WTC11 (cell line): ENCODE measurements around the gene COL13A1. TPM values are rescaled to one million over a fixed set of nuclear protein-coding genes. Genes with fewer than 3 reads are reported as not detected.

Source experiments
- ATAC-seq: fragments of 200-7000 bp; cut with Tn5 transposase; 2 replicates; pipeline ENCODE4 v1.10.0; 2021; ENCODE audit warnings: mild to moderate bottlenecking, moderate library complexity
- Bru-seq: library from RNA; stranded (reverse); fragments of 400-500 nt; gene quantifications from one replicate; lab custom pipeline; 2021; lab: Mats Ljungman, UMichigan
- CTCF ChIA-PET: fragments of 300-600 bp; sonication (Branson Sonifier 250); formaldehyde crosslinking; loops from one replicate; lab custom pipeline; 2021; ENCODE audit warnings: antibody characterized with exemption; lab: Charles Lee
- POLR2A ChIA-PET: fragments of 350-600 bp; sonication (Branson Sonifier 250); formaldehyde crosslinking; loops from one replicate; lab custom pipeline; 2021; ENCODE audit warnings: antibody characterized with exemption; lab: Charles Lee
- DNase-seq: peaks from one replicate; pipeline ENCODE4 v3.0.0; 2021; ENCODE audit warnings: low spot score
- H3K27ac Mint-ChIP-seq: 2 replicates; pipeline ENCODE4 v1.8.0; 2021; ENCODE audit warnings: mixed read lengths
- H3K27me3 Mint-ChIP-seq: 2 replicates; pipeline ENCODE4 v1.8.0; 2021; ENCODE audit warnings: low read depth, mild to moderate bottlenecking, moderate library complexity, mixed read lengths
- H3K36me3 Mint-ChIP-seq: 2 replicates; pipeline ENCODE4 v1.8.0; 2021; ENCODE audit warnings: mixed read lengths
- H3K4me1 Mint-ChIP-seq: 2 replicates; pipeline ENCODE4 v1.8.0; 2022; ENCODE audit warnings: mixed read lengths
- H3K4me3 Mint-ChIP-seq: 2 replicates; pipeline ENCODE4 v1.8.0; 2021; ENCODE audit warnings: mild to moderate bottlenecking, moderate library complexity, mixed read lengths
- H3K9me3 Mint-ChIP-seq: 2 replicates; pipeline ENCODE4 v1.8.0; 2021; ENCODE audit warnings: mixed read lengths
- CREM ChIP-seq: sonication (generic); formaldehyde crosslinking; IDR thresholded peaks from 2 replicates; pipeline ENCODE4 v1.8.1; 2022; ENCODE audit warnings: mild to moderate bottlenecking, missing genetic modification reagents, moderate library complexity
- CTCF ChIP-seq: fragments of 200-600 bp; IDR thresholded peaks from 2 replicates; pipeline ENCODE4 v1.8.0; 2022; ENCODE audit warnings: antibody characterized with exemption
- EMX1 ChIP-seq: fragments of 250-450 bp; sonication (Bioruptor Pico); IDR thresholded peaks from 2 replicates; pipeline ENCODE4 v1.8.0; 2021; ENCODE audit warnings: mild to moderate bottlenecking
- HMGA2 ChIP-seq: fragments of 250-450 bp; sonication (Bioruptor Pico); IDR thresholded peaks from 2 replicates; pipeline ENCODE4 v1.4.0; 2021; ENCODE audit warnings: mild to moderate bottlenecking, moderate library complexity
- NFYB ChIP-seq: sonication (generic); formaldehyde crosslinking; conservative IDR thresholded peaks from 2 replicates; pipeline ENCODE4 v1.8.0; 2022; ENCODE audit warnings: low read depth, missing genetic modification reagents
- PRRX2 ChIP-seq: fragments of 250-450 bp; sonication (Bioruptor Pico); IDR thresholded peaks from 2 replicates; pipeline ENCODE4 v1.8.0; 2021; ENCODE audit warnings: mild to moderate bottlenecking
- USF2 ChIP-seq: sonication (generic); formaldehyde crosslinking; IDR thresholded peaks from 2 replicates; pipeline ENCODE4 v1.8.1; 2023; ENCODE audit warnings: mild to moderate bottlenecking, missing genetic modification reagents, moderate library complexity
- ZNF263 ChIP-seq: sonication (generic); formaldehyde crosslinking; IDR thresholded peaks from 2 replicates; pipeline ENCODE4 v1.8.1; 2022; ENCODE audit warnings: low read depth, mild to moderate bottlenecking, moderate library complexity, missing genetic modification reagents
- ZNF671 ChIP-seq: fragments of 250-450 bp; sonication (Bioruptor Pico); IDR thresholded peaks from 2 replicates; pipeline ENCODE4 v1.8.0; 2021; ENCODE audit warnings: mild to moderate bottlenecking
- long read RNA-seq, 3 experiments: library from RNA in 1 of 3; library from capped mRNA in 1 of 3; library from polyadenylated mRNA in 1 of 3; unstranded in 2 of 3; stranded (forward) in 1 of 3; transcript quantifications; one replicate each; pipeline ENCODE4 v2.0.0, GENCODE V29; 2021
- total RNA-seq: library from RNA; stranded (reverse); gene quantifications from 3 replicates; pipeline ENCODE4 v1.2.3, GENCODE V29; 2021
- TF ChIP-seq, protein P1 (sequence below): sonication (generic); formaldehyde crosslinking; IDR thresholded peaks from 2 replicates; pipeline ENCODE4 v1.8.1; 2023; ENCODE audit warnings: mild to moderate bottlenecking, moderate library complexity, missing genetic modification reagents
- TF ChIP-seq, protein P2 (sequence below): sonication (generic); formaldehyde crosslinking; IDR thresholded peaks from 2 replicates; pipeline ENCODE4 v1.8.0; 2022; ENCODE audit warnings: mild to moderate bottlenecking, missing genetic modification reagents
- TF ChIP-seq, protein P3 (sequence below): sonication (generic); formaldehyde crosslinking; IDR thresholded peaks from 2 replicates; pipeline ENCODE4 v1.8.1; 2022; ENCODE audit warnings: low read depth, missing genetic modification reagents, borderline replicate concordance
- TF ChIP-seq, protein P4 (sequence below): sonication (generic); formaldehyde crosslinking; conservative IDR thresholded peaks from 2 replicates; pipeline ENCODE4 v1.8.1; 2022; ENCODE audit warnings: mild to moderate bottlenecking, missing genetic modification reagents
- TF ChIP-seq, protein P5 (sequence below): fragments of 250-450 bp; sonication (Bioruptor Pico); IDR thresholded peaks from 2 replicates; pipeline ENCODE4 v1.8.0; 2021; ENCODE audit warnings: mild to moderate bottlenecking
- TF ChIP-seq, protein P6 (sequence below): sonication (generic); formaldehyde crosslinking; IDR thresholded peaks from 2 replicates; pipeline ENCODE4 v1.8.0; 2023; ENCODE audit warnings: missing genetic modification reagents, mild to moderate bottlenecking, borderline replicate concordance

COL13A1 gene
- 3.5 to 7.1 TPM (median 4.2 TPM) in 3 replicates for total RNA-seq
- Bru-seq, nascent RNA: percentile 37 among the genes with signal in this experiment
- long read RNA-seq, experiment 1, partial matches to known transcripts: 5 of 20 reads
- long read RNA-seq, experiment 1, other reads (novel, unspliced or antisense): 15 of 20 reads
- long read RNA-seq, experiment 2, partial matches to known transcripts: 1 of 4 reads
- long read RNA-seq, experiment 2, other reads (novel, unspliced or antisense): 3 of 4 reads
- long read RNA-seq, experiment 3, partial matches to known transcripts: 2 of 3 reads
- long read RNA-seq, experiment 3, other reads (novel, unspliced or antisense): 1 of 3 reads

DNA sequence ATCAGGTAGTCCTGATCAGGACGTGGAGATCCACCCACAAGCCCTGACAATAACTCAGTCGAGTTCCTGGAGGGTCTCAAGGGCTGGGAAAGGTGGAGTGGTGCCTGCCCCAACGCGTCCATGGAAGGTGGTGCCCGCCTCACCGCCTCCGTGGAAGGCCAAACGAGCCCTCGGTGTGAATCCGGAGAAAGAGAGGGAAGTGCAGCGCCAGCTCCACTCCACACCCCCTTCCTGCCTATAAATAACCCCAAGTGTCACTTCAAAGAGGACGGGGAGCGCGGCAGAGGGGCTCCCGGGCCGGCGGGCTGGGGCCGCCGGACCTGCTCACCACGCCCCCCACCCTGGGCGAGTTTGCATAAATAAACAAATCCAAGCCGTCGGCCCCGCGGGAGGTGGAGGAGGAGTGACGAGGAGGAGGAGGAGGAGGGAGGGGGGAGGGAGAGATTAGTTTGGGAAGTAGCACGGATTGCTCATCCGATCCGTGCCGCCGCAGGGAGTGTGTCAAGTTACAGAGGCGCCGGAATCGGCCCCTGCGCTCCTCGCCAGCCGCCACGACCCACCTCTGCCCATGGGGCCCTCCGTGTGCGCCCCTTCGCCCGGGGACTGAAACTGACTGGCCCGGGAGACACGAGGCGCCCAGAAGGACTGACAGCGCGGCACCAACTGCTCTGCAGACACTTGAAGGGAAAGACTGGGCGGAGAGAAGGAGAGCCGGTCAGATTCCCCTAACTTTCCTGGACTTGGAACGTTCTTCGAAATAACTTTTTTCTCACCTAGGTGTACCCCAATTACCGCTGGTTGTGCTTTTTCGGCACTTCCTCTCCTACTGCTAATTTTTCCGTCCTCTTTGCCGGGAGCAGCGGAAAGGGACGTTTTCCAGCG lies at the start of gene COL13A1:
Gene COL13A1, plus strand, starts transcription at position 473 of the 882 bp plus-strand sequence. CDS start 518 bp downstream, outside the sequence.
- Mint-ChIP-seq H3K4me1 (peaks cover 48% of the 10 kb centered on the region), H3K27me3 (peaks cover 70% of the 10 kb centered on the region), H3K27ac (no peak within 1 kb of the TSS), H3K9me3 (peaks cover 1% of the 10 kb centered on the region; the same call in 1 of the 2 replicates), H3K4me3 (peak within 1 kb of the TSS; percentile 81), H3K36me3 (peaks cover 2% of the 10 kb centered on the region; the same call in 1 of the 2 replicates)
- peak; percentile 88 for DNase-seq
- TF ChIP-seq ZNF263 (peak; percentile 88), EMX1 (no peak), CTCF (0 out of 2 replicates have a peak, but pooled peaks have one; percentile 8)
- TF ChIP-seq, protein P1, sequence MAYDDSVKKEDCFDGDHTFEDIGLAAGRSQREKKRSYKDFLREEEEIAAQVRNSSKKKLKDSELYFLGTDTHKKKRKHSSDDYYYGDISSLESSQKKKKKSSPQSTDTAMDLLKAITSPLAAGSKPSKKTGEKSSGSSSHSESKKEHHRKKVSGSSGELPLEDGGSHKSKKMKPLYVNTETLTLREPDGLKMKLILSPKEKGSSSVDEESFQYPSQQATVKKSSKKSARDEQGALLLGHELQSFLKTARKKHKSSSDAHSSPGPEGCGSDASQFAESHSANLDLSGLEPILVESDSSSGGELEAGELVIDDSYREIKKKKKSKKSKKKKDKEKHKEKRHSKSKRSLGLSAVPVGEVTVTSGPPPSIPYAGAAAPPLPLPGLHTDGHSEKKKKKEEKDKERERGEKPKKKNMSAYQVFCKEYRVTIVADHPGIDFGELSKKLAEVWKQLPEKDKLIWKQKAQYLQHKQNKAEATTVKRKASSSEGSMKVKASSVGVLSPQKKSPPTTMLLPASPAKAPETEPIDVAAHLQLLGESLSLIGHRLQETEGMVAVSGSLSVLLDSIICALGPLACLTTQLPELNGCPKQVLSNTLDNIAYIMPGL: peak; percentile 49
- TF ChIP-seq, protein P2, sequence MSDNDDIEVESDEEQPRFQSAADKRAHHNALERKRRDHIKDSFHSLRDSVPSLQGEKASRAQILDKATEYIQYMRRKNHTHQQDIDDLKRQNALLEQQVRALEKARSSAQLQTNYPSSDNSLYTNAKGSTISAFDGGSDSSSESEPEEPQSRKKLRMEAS (CRISPR knock-in tag): peak; percentile 49; the same call in 1 of the 2 replicates
- TF ChIP-seq, protein P3, sequence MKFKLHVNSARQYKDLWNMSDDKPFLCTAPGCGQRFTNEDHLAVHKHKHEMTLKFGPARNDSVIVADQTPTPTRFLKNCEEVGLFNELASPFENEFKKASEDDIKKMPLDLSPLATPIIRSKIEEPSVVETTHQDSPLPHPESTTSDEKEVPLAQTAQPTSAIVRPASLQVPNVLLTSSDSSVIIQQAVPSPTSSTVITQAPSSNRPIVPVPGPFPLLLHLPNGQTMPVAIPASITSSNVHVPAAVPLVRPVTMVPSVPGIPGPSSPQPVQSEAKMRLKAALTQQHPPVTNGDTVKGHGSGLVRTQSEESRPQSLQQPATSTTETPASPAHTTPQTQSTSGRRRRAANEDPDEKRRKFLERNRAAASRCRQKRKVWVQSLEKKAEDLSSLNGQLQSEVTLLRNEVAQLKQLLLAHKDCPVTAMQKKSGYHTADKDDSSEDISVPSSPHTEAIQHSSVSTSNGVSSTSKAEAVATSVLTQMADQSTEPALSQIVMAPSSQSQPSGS: no peak
- TF ChIP-seq, protein P4, sequence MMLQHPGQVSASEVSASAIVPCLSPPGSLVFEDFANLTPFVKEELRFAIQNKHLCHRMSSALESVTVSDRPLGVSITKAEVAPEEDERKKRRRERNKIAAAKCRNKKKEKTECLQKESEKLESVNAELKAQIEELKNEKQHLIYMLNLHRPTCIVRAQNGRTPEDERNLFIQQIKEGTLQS (CRISPR knock-in tag): no peak
- CTCF ChIA-PET: interaction anchor here (0.5 to 10.8 kb wide), 60 partner anchors 8 to 443 kb away, joined by 3 to 94 read pairs (median 4); no protein-coding TSS in a partner anchor
- peak; percentile 19 for ATAC-seq
- POLR2A ChIA-PET: no interaction called here

DNA sequence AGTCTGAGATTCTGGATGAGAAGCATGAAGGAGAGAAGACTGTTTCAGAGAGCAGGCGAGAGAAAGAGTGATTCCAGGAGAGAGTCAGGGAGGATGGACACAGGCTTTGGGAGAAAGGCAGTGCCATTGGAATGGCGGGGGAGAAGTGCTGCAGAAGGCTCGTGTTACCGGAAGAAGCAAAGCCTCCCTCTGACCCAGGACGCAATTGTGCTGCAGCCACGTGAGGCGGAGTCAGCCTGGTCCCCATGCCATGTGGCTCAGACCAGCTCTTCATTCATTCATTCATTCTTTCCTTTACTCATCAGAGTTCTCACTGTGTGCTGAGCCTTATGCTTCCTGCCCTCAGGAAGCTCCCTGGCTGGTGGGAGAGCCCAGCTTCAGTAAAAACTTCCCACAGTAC lies 49.2 kb upstream of the COL13A1 start:
- POLR2A ChIA-PET: no interaction called here
- ATAC-seq: peak; percentile 66
- Mint-ChIP-seq H3K27me3 (peaks cover 18% of the 10 kb centered on the region), H3K27ac (no peak overlapping the region)
- CTCF ChIA-PET: interaction anchor here (0.5 to 2.4 kb wide), 5 partner anchors 8 to 180 kb away, joined by 3 to 14 read pairs (median 4); no protein-coding TSS in a partner anchor
- peak; percentile 14; the same call in 1 of the 2 replicates for TF ChIP-seq USF2 (CRISPR knock-in tag)
- TF ChIP-seq NFYB: no peak
- TF ChIP-seq, all 79 proteins: peak for 1
- peaks cover 9% of the 10 kb centered on the region for H3K4me1 Mint-ChIP-seq
- H3K9me3 Mint-ChIP-seq: no peaks in the 10 kb centered on the region
- no peak overlapping the region for H3K4me3 Mint-ChIP-seq
- no peak for DNase-seq
- H3K36me3 Mint-ChIP-seq: no peaks in the 10 kb centered on the region

DNA sequence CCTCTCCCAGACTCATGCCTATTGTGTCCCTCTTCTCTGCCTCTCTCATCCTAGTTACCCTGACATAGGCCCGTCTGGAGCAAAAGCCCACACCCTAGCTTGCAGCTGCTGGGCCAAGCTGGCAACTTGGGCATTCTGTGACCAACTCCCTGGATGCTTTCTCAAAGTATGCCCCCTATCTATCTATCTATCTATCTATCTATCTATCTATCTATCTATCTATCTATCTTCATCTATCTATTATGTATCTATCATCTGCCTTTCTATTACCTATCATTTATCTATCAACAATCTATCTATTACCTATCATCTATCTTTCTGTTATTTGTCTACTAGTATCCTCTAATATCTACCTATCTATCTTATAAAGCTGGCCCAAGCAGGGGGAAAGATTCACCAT lies 45.4 kb upstream of the COL13A1 start:
- H3K36me3 Mint-ChIP-seq: no peaks in the 10 kb centered on the region
- no peak overlapping the region for H3K27ac Mint-ChIP-seq
- no peaks in the 10 kb centered on the region for H3K9me3 Mint-ChIP-seq
- H3K4me1 Mint-ChIP-seq: peaks cover 9% of the 10 kb centered on the region
- H3K4me3 Mint-ChIP-seq: no peak overlapping the region
- peaks cover 18% of the 10 kb centered on the region for H3K27me3 Mint-ChIP-seq
- CTCF ChIA-PET: interaction anchor here (1.3 to 2.5 kb wide), 2 partner anchors 40 to 202 kb away, joined by 4 to 6 read pairs; no protein-coding TSS in a partner anchor
- POLR2A ChIA-PET: no interaction called here
- no peak for DNase-seq
- no peak for ATAC-seq
- TF ChIP-seq, protein P5, sequence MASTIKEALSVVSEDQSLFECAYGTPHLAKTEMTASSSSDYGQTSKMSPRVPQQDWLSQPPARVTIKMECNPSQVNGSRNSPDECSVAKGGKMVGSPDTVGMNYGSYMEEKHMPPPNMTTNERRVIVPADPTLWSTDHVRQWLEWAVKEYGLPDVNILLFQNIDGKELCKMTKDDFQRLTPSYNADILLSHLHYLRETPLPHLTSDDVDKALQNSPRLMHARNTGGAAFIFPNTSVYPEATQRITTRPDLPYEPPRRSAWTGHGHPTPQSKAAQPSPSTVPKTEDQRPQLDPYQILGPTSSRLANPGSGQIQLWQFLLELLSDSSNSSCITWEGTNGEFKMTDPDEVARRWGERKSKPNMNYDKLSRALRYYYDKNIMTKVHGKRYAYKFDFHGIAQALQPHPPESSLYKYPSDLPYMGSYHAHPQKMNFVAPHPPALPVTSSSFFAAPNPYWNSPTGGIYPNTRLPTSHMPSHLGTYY (CRISPR knock-in tag): no peak
- no peak for TF ChIP-seq PRRX2 (CRISPR knock-in tag)
- no peak for TF ChIP-seq HMGA2 (CRISPR knock-in tag)
- TF ChIP-seq CREM: no peak
- no peak for TF ChIP-seq ZNF671
- TF ChIP-seq, protein P6, sequence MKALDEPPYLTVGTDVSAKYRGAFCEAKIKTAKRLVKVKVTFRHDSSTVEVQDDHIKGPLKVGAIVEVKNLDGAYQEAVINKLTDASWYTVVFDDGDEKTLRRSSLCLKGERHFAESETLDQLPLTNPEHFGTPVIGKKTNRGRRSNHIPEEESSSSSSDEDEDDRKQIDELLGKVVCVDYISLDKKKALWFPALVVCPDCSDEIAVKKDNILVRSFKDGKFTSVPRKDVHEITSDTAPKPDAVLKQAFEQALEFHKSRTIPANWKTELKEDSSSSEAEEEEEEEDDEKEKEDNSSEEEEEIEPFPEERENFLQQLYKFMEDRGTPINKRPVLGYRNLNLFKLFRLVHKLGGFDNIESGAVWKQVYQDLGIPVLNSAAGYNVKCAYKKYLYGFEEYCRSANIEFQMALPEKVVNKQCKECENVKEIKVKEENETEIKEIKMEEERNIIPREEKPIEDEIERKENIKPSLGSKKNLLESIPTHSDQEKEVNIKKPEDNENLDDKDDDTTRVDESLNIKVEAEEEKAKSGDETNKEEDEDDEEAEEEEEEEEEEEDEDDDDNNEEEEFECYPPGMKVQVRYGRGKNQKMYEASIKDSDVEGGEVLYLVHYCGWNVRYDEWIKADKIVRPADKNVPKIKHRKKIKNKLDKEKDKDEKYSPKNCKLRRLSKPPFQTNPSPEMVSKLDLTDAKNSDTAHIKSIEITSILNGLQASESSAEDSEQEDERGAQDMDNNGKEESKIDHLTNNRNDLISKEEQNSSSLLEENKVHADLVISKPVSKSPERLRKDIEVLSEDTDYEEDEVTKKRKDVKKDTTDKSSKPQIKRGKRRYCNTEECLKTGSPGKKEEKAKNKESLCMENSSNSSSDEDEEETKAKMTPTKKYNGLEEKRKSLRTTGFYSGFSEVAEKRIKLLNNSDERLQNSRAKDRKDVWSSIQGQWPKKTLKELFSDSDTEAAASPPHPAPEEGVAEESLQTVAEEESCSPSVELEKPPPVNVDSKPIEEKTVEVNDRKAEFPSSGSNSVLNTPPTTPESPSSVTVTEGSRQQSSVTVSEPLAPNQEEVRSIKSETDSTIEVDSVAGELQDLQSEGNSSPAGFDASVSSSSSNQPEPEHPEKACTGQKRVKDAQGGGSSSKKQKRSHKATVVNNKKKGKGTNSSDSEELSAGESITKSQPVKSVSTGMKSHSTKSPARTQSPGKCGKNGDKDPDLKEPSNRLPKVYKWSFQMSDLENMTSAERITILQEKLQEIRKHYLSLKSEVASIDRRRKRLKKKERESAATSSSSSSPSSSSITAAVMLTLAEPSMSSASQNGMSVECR (CRISPR knock-in tag): no peak
